Measurements from ENCODE around the gene WNT3A.

The WNT3A gene

GRCh38 chr1:227999056-227999930 lies 7.5 kb upstream of the WNT3A start:
- peak; percentile 38 to 52 for DNase-seq

- no peak for DNase-seq
Measured at GRCh38 chr1:228000416-228000815, 6.4 kb upstream of the WNT3A start.

GRCh38 chr1:228000836-228001563 lies 5.8 kb upstream of the WNT3A start:
- no peak for DNase-seq

GRCh38 chr1:228001738-228002535 lies 4.9 kb upstream of the WNT3A start:
- no peak for DNase-seq

GRCh38 chr1:228002792-228003191 lies 4.0 kb upstream of the WNT3A start:
- DNase-seq, result no peak

GRCh38 chr1:228003461-228004330 lies 3.1 kb upstream of the WNT3A start:
- no peak for DNase-seq

- DNase-seq, result no peak
Measured at GRCh38 chr1:228004331-228004855, 2.4 kb upstream of the WNT3A start.

GRCh38 chr1:228004856-228005462 lies 1.8 kb upstream of the WNT3A start:
- no peak for DNase-seq

- no peak for DNase-seq
Measured at GRCh38 chr1:228005511-228006033, 1.2 kb upstream of the WNT3A start.

- no peak for DNase-seq
Measured at GRCh38 chr1:228006034-228006785, 588 bp upstream of the WNT3A start.

GRCh38 chr1:228007049-228007800 lies 427 bp downstream of the WNT3A start:
- DNase-seq, result no peak

GRCh38 chr1:228007801-228008341 lies 1.1 kb downstream of the WNT3A start:
- DNase-seq, result no peak

- DNase-seq, result no peak
Measured at GRCh38 chr1:228008391-228009115, 1.8 kb downstream of the WNT3A start.

- DNase-seq, result no peak
Measured at GRCh38 chr1:228009116-228009827, 2.5 kb downstream of the WNT3A start.

GRCh38 chr1:228009828-228010775 lies 3.3 kb downstream of the WNT3A start:
- no peak for DNase-seq

- DNase-seq, result no peak
Measured at GRCh38 chr1:228010921-228011320, 4.1 kb downstream of the WNT3A start.
